Gastrocnemius medialis (tissue), 4 donors: ENCODE measurements around the gene GFY. TPM values are rescaled to one million over a fixed set of nuclear protein-coding genes. Genes with fewer than 3 reads are reported as not detected.

Source experiments
- ATAC-seq, 2 donors: fragments of 150-250 bp; one replicate each; pipeline ENCODE4 v1.9.1; 2016
- DNase-seq, 2 donors: peaks; one replicate each; pipeline ENCODE4 v3.0.0-alpha.2; 2019
- H3K27ac ChIP-seq, 4 donors: fragments of 200-600 bp; sonication (generic); 1 replicate in 1 of 4; 2 replicates in 3 of 4; pipeline ENCODE4 v1.5.1; 2016 to 2018; ENCODE audit warnings: mild to moderate bottlenecking in 2 of 4, moderate library complexity in 1 of 4
- H3K27me3 ChIP-seq, 3 donors: fragments of 200-600 bp; sonication (generic) in 2 of 3; 1 replicate in 1 of 3; 2 replicates in 2 of 3; pipeline versions ENCODE4 v1.5.1 to v1.6.0; 2016 to 2019; ENCODE audit warnings: mild to moderate bottlenecking in 1 of 3, moderate library complexity in 1 of 3
- H3K36me3 ChIP-seq, 2 donors: fragments of 200-600 bp; sonication (generic) in 1 of 2; one replicate each; pipeline ENCODE4 v1.5.1; 2017 to 2018
- H3K4me1 ChIP-seq, 2 donors: fragments of 200-600 bp; sonication (generic) in 1 of 2; one replicate each; pipeline ENCODE4 v1.5.1; 2016 to 2017; ENCODE audit warnings: mild to moderate bottlenecking in 2 of 2
- H3K4me3 ChIP-seq, 4 donors: fragments of 200-600 bp; sonication (generic) in 3 of 4; 1 replicate in 1 of 4; 2 replicates in 3 of 4; pipeline ENCODE4 v1.5.1; 2016 to 2019; ENCODE audit warnings: mild to moderate bottlenecking in 2 of 4
- H3K9me3 ChIP-seq, 3 donors: fragments of 200-600 bp; sonication (generic) in 2 of 3; 1 replicate in 1 of 3; 2 replicates in 2 of 3; pipeline ENCODE4 v1.5.1; 2016 to 2019
- CTCF ChIP-seq, 5 experiments: fragments of 450-650 bp in 3 of 5; fragments of 200-600 bp in 2 of 5; sonication (generic) in 2 of 5; IDR thresholded peaks in 4 of 5; conservative IDR thresholded peaks in 1 of 5; 1 replicate in 4 of 5; 2 replicates in 1 of 5; pipeline ENCODE4 v1.5.1; 2016 to 2019; ENCODE audit warnings: antibody characterized with exemption in 5 of 5, mild to moderate bottlenecking in 3 of 5, moderate library complexity in 3 of 5
- POLR2A ChIP-seq, 2 donors: fragments of 450-650 bp; IDR thresholded peaks; one replicate each; pipeline ENCODE4 v1.6.1; 2017; ENCODE audit warnings: antibody characterized with exemption in 2 of 2, mild to moderate bottlenecking in 2 of 2, moderate library complexity in 2 of 2
- in situ Hi-C, 4 donors: fragments of 200-750 bp; cut with MboI; loops; one replicate each; pipeline versions ENCODE4 v1.15.0 to v1.8.0; 2017; ENCODE audit warnings: low sequenced_read_pairs in 4 of 4
- intact Hi-C: fragments of 100-400 bp; cut with DNase I; formaldehyde crosslinking; loops from one replicate; pipeline ENCODE4 v1.15.1; 2023; ENCODE audit warnings: low total_unique reads
- total RNA-seq, 4 donors: library from RNA; depleted of rRNA; stranded (reverse); fragments of >200 nt; gene quantifications; one replicate each; pipeline versions ENCODE4 v1.1.0 to v1.2.3, GENCODE V29; 2016

GFY gene
- total RNA-seq, 4 donors from 2014 or later = not detected

GRCh38 chr19:49462492-49462891 lies 37.3 kb downstream of the GFY start:
- no peaks in the 10 kb centered on the region for H3K4me1 ChIP-seq
- DNase-seq = no peak
- in situ Hi-C loops = no loop called here

GRCh38 chr19:49463960-49464740 lies 39.0 kb downstream of the GFY start:
- H3K4me1 ChIP-seq = peaks cover 0 to 4% of the 10 kb centered on the region in 2 donors
- no peak overlapping the region for H3K27ac ChIP-seq
- no peak for DNase-seq
- H3K27me3 ChIP-seq = no peaks in the 10 kb centered on the region
- ATAC-seq = no peak
- H3K4me3 ChIP-seq = no peak overlapping the region
- in situ Hi-C loops (no loop called here), intact Hi-C loops (no loop called here)
- no peaks in the 10 kb centered on the region for H3K36me3 ChIP-seq
- TF ChIP-seq CTCF (IDR thresholded peaks at IDR 0.05 in 4 of 5, conservative IDR thresholded peaks at IDR 0.05 in 1 of 5) (no peak), POLR2A (IDR thresholded peaks at IDR 0.05) (no peak)
- H3K9me3 ChIP-seq = no peaks in the 10 kb centered on the region

More at GRCh38 chr19:49462492-49462891, 37.3 kb downstream of the GFY start:
- intact Hi-C loops = no loop called here
- TF ChIP-seq CTCF (IDR thresholded peaks at IDR 0.05 in 4 of 5, conservative IDR thresholded peaks at IDR 0.05 in 1 of 5) = no peak
- TF ChIP-seq POLR2A (IDR thresholded peaks at IDR 0.05) = no peak
- H3K27me3 ChIP-seq = no peaks in the 10 kb centered on the region
- ATAC-seq = no peak
- H3K9me3 ChIP-seq = no peaks in the 10 kb centered on the region
- no peak overlapping the region for H3K4me3 ChIP-seq
- H3K27ac ChIP-seq = no peak overlapping the region
- no peaks in the 10 kb centered on the region for H3K36me3 ChIP-seq

- no peaks in the 10 kb centered on the region for H3K27me3 ChIP-seq
- H3K36me3 ChIP-seq = no peaks in the 10 kb centered on the region
- ATAC-seq (no peak), DNase-seq (no peak)
- H3K4me1 ChIP-seq = peaks cover 0 to 4% of the 10 kb centered on the region in 2 donors
- H3K27ac ChIP-seq = no peak overlapping the region
- no peak for TF ChIP-seq POLR2A (IDR thresholded peaks at IDR 0.05)
- TF ChIP-seq CTCF (IDR thresholded peaks at IDR 0.05 in 4 of 5, conservative IDR thresholded peaks at IDR 0.05 in 1 of 5) = no peak
- no peak overlapping the region for H3K4me3 ChIP-seq
- in situ Hi-C loops (no loop called here), intact Hi-C loops (no loop called here)
- H3K9me3 ChIP-seq = no peaks in the 10 kb centered on the region
These were observed 40.2 kb downstream of the GFY start for GRCh38 chr19:49465371-49465770.

- DNase-seq (no peak), ATAC-seq (no peak)
- in situ Hi-C loops (no loop called here), intact Hi-C loops (no loop called here)
- Histone ChIP-seq H3K27me3 (no peaks in the 10 kb centered on the region), H3K27ac (peak overlapping the region; percentile 56 to 72 (median 64)), H3K4me1 (peaks cover 0 to 4% of the 10 kb centered on the region in 2 donors), H3K9me3 (no peaks in the 10 kb centered on the region), H3K4me3 (no peak overlapping the region), H3K36me3 (no peaks in the 10 kb centered on the region)
- TF ChIP-seq CTCF (IDR thresholded peaks at IDR 0.05 in 4 of 5, conservative IDR thresholded peaks at IDR 0.05 in 1 of 5) (no peak), POLR2A (IDR thresholded peaks at IDR 0.05) (no peak)
These were observed 43.0 kb downstream of the GFY start for GRCh38 chr19:49468199-49468598.
